Colonic mucosa (tissue), 4 donors: ENCODE results near the gene MYO18A. TPM values are rescaled to one million over a fixed set of nuclear protein-coding genes. Genes with fewer than 3 reads are reported as not detected.

Source experiments
- DNase-seq: peaks from one replicate; pipeline ENCODE4 v3.0.0-alpha.2; 2020
- H3K27ac ChIP-seq: fragments of 200-600 bp; one replicate; pipeline ENCODE4 v1.8.0; 2021
- H3K27me3 ChIP-seq: fragments of 200-600 bp; one replicate; pipeline ENCODE4 v1.8.0; 2021
- H3K36me3 ChIP-seq: fragments of 200-600 bp; one replicate; pipeline ENCODE4 v1.8.0; 2021
- H3K4me1 ChIP-seq: fragments of 200-600 bp; one replicate; pipeline ENCODE4 v1.8.0; 2021; ENCODE audit warnings: mild to moderate bottlenecking
- H3K4me3 ChIP-seq: fragments of 200-600 bp; one replicate; pipeline ENCODE4 v1.8.0; 2021
- H3K9ac ChIP-seq, 2 donors: one replicate each; pipeline ENCODE4 v1.7.0; 2013; ENCODE audit warnings: control low read depth in 2 of 2, low read depth in 2 of 2, low read length in 2 of 2
- H3K9me3 ChIP-seq: fragments of 200-600 bp; one replicate; pipeline ENCODE4 v1.8.0; 2021
- CTCF ChIP-seq: fragments of 200-600 bp; IDR thresholded peaks from one replicate; pipeline ENCODE4 v1.8.0; 2022; ENCODE audit warnings: antibody characterized with exemption, mild to moderate bottlenecking
- intact Hi-C: fragments of 100-400 bp; cut with DNase I; formaldehyde crosslinking; loops from one replicate; pipeline ENCODE4 v1.14.1; 2022
- total RNA-seq, 2 donors: library from RNA; stranded (reverse); fragmentation: NEBNext Ultra II Directional in 1 of 2; extraction: Animal tissue kit (Norgen Biotek cat#: 25700) in 1 of 2; gene quantifications; one replicate each; pipeline ENCODE4 v1.2.1, GENCODE V29; 2021
- donor health status: healthy.
- donor health status: DM: no; HTN: no; CAD: no.
- donor health status: DM: no; HTN: no; CAD: no.

Gene MYO18A
- total RNA-seq, 2 donors from 2014 or later = 63.3 to 112 TPM

- Histone ChIP-seq H3K36me3 (no peaks in the 10 kb centered on the region), H3K9me3 (no peaks in the 10 kb centered on the region), H3K27ac (no peak overlapping the region), H3K4me1 (no peaks in the 10 kb centered on the region), H3K27me3 (no peaks in the 10 kb centered on the region), H3K4me3 (no peak overlapping the region), H3K9ac (no peak overlapping the region)
- no peak for DNase-seq
- no peak for TF ChIP-seq CTCF
- intact Hi-C loops = no loop called here
Observed at GRCh38 chr17:29190592-29191207, 10.5 kb upstream of the MYO18A start.

GRCh38 chr17:29190039-29190438, 9.8 kb upstream of the MYO18A start:
- no peak for TF ChIP-seq CTCF
- intact Hi-C loops = no loop called here

DNA sequence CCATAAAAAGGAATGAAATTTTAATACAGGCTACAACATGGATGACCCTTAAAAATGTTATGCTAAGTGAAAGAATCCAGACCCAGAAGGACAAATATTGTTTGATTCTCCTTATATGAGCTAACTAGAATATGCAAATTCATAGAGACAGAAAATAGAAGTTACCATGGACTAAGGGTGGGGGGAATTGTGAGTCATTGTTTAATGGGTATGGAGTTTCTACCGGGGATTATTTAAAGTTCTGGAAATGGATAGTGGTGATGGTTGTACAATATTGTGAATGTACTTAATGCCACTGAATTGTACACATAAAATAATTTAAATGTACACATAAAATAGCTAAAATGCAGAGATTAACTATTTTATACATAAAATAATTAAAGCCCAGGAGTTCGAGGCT, 9.2 kb upstream of the MYO18A start:
- Histone ChIP-seq H3K4me1 (no peaks in the 10 kb centered on the region), H3K27me3 (no peaks in the 10 kb centered on the region), H3K36me3 (no peaks in the 10 kb centered on the region), H3K9ac (no peak overlapping the region), H3K4me3 (no peak overlapping the region), H3K9me3 (no peaks in the 10 kb centered on the region), H3K27ac (no peak overlapping the region)
- DNase-seq = no peak
- TF ChIP-seq CTCF = no peak
- intact Hi-C loops = no loop called here

More at GRCh38 chr17:29190039-29190438, 9.8 kb upstream of the MYO18A start:
- Histone ChIP-seq H3K27me3 (no peaks in the 10 kb centered on the region), H3K4me3 (no peak overlapping the region), H3K36me3 (no peaks in the 10 kb centered on the region), H3K9me3 (no peaks in the 10 kb centered on the region), H3K27ac (no peak overlapping the region), H3K9ac (no peak overlapping the region), H3K4me1 (no peaks in the 10 kb centered on the region)
- DNase-seq = no peak

DNA sequence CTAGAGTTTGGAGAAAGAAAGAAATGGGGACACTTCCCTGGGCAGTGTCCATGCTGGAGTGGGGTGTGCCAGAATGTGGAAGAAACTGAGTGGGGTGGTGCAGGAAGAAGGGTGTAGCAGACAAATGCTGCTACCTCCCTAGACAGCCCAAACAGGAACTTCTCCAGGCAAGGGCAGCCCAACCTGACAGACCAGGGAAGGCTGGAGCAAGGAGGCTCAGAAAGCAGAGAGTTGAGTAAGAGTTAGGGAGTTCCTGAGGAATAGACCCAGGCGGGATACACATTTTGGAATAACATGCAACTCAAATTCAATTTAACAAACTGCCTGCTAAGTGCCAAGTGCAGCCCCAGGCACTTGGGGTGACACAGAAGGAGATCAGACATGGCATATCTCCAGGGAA, 1.0 kb upstream of the MYO18A start:
- Histone ChIP-seq H3K27me3 (no peaks in the 10 kb centered on the region), H3K36me3 (no peaks in the 10 kb centered on the region), H3K9ac (peak overlapping the region; percentile 76 to 86), H3K4me3 (no peak overlapping the region), H3K9me3 (no peaks in the 10 kb centered on the region), H3K4me1 (peaks cover 6% of the 10 kb centered on the region), H3K27ac (no peak overlapping the region)
- TF ChIP-seq CTCF = no peak
- intact Hi-C loops = loop anchor here (5.0 kb wide), 1 partner anchor 34 kb away; no protein-coding TSS in a partner anchor
- DNase-seq = no peak

DNA sequence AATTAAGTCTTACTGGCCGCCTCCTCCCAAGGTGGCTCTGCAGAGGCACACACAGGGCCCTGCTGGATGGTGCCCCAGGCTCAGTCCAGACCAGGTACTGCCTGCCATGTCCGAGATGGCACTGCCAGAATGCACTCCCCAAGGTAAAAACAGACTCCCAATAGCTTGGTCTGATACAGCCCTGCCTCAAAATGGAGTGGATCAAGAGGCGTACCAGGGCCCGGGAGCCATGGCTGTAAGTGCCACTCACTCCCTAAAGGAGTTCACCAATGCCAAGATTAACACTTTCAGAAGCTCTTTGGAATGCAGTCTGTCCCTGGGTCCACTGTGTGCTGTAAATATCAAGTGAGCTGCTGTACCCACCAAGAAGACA, 576 bp upstream of the MYO18A start:
- peaks cover 6% of the 10 kb centered on the region for H3K4me1 ChIP-seq
- peak overlapping the region; percentile 76 to 86 for H3K9ac ChIP-seq
- intact Hi-C loops = loop anchor here (5.0 kb wide), 1 partner anchor 33 kb away; no protein-coding TSS in a partner anchor
- H3K4me3 ChIP-seq = peak overlapping the region; percentile 60
- DNase-seq = no peak
- TF ChIP-seq CTCF = no peak
- H3K27me3 ChIP-seq = no peaks in the 10 kb centered on the region
- H3K27ac ChIP-seq = peak overlapping the region; percentile 94
- H3K9me3 ChIP-seq = no peaks in the 10 kb centered on the region
- no peaks in the 10 kb centered on the region for H3K36me3 ChIP-seq
